HG02973 (cell line): ENCODE data around the gene RPRD1A.
A peak's percentile ranks its signal among the peaks of the same experiment; 100 is the strongest.
"Not testable (repeated sequence)": the region's sequence is repeated elsewhere in the genome, so short reads cannot be mapped to it uniquely, and the experiment has no call there.

ENCODE experiments used
- ATAC-seq: cut with Tn5 transposase; IDR thresholded peaks from one replicate; pipeline ENCODE4 v1.9.1; 2021; ENCODE audit warnings: moderate library complexity; ENCODE audit not compliant: unreplicated experiment

RPRD1A gene

GRCh38 chr18:35972197-35973000 lies 95.0 kb downstream of the RPRD1A start, which contains the start of gene RMP24:
TSS of gene RMP24 (plus strand) at chr18:35972679.
- peak; percentile 83 for ATAC-seq

GRCh38 chr18:35971661-35972196 lies 95.6 kb downstream of the RPRD1A start:
- ATAC-seq: peak; percentile 8

- no peak for ATAC-seq
Measured at GRCh38 chr18:35969676-35970075, 97.7 kb downstream of the RPRD1A start.

- ATAC-seq: no peak
Measured at GRCh38 chr18:35968278-35968880, 99.0 kb downstream of the RPRD1A start.

- ATAC-seq: not testable (repeated sequence)
Measured at GRCh38 chr18:35967866-35968265, 99.5 kb downstream of the RPRD1A start.

- no peak for ATAC-seq
Measured at GRCh38 chr18:35964319-35964718, 103.0 kb downstream of the RPRD1A start.

- ATAC-seq: no peak
Measured at GRCh38 chr18:35962320-35962719, 105.0 kb downstream of the RPRD1A start.

GRCh38 chr18:35956226-35956625 lies 111.1 kb downstream of the RPRD1A start:
- ATAC-seq: no peak

- peak; percentile 73 for ATAC-seq
Measured at GRCh38 chr18:35953688-35954087, 113.7 kb downstream of the RPRD1A start.

- no peak for ATAC-seq
Measured at GRCh38 chr18:35950628-35950982, 116.8 kb downstream of the RPRD1A start.

- ATAC-seq: peak; percentile 56
Measured at GRCh38 chr18:35949903-35950627, 117.3 kb downstream of the RPRD1A start.

GRCh38 chr18:35949090-35949489 lies 118.3 kb downstream of the RPRD1A start:
- no peak for ATAC-seq

GRCh38 chr18:35948080-35948479 lies 119.3 kb downstream of the RPRD1A start:
- no peak for ATAC-seq

- ATAC-seq: no peak
Measured at GRCh38 chr18:35942661-35943060, 124.7 kb downstream of the RPRD1A start.

GRCh38 chr18:35942133-35942532 lies 125.2 kb downstream of the RPRD1A start:
- no peak for ATAC-seq

GRCh38 chr18:35941299-35941698 lies 126.1 kb downstream of the RPRD1A start:
- ATAC-seq: no peak
